Esophagus squamous epithelium (tissue), 4 donors: ENCODE measurements around the gene NANOS3.

Experiments
- POLR2A ChIP-seq, 4 donors: fragments of 450-650 bp; IDR thresholded peaks; one replicate each; pipeline ENCODE4 v1.6.1; 2017; ENCODE audit warnings: antibody characterized with exemption in 4 of 4, mild to moderate bottlenecking in 4 of 4, moderate library complexity in 3 of 4
- TF ChIP-seq, protein P1 (sequence below), 6 experiments: fragments of 450-650 bp in 4 of 6; fragments of 200-600 bp in 2 of 6; sonication (generic) in 2 of 6; IDR thresholded peaks; one replicate each; pipeline ENCODE4 v1.5.1; 2016 to 2019; ENCODE audit warnings: antibody characterized with exemption in 6 of 6, mild to moderate bottlenecking in 4 of 6, moderate library complexity in 4 of 6

DNA sequence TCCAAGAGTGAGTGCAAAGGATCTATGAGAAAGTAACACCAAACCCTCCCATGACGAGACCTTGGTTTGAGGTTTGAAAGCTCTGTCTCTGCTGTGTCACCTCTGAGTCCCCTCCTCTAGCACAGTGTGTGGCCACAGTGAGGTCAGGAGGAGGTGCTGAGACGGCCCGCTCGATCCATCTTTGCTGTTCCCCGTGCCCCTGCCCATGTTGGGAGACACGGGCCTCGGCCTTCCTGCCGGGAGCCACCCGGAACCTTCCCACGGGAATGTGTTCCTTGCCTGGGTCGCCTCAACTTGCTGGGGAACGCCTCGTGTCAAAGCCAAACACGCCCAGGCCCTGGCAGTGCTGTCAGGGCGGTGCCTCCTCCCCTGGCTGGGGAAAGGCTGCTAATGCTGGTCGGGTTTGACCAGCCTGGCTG lies 10.1 kb downstream of the NANOS3 start:
- TF ChIP-seq POLR2A (IDR thresholded peaks at IDR 0.05) = no peak
- TF ChIP-seq, protein P1, sequence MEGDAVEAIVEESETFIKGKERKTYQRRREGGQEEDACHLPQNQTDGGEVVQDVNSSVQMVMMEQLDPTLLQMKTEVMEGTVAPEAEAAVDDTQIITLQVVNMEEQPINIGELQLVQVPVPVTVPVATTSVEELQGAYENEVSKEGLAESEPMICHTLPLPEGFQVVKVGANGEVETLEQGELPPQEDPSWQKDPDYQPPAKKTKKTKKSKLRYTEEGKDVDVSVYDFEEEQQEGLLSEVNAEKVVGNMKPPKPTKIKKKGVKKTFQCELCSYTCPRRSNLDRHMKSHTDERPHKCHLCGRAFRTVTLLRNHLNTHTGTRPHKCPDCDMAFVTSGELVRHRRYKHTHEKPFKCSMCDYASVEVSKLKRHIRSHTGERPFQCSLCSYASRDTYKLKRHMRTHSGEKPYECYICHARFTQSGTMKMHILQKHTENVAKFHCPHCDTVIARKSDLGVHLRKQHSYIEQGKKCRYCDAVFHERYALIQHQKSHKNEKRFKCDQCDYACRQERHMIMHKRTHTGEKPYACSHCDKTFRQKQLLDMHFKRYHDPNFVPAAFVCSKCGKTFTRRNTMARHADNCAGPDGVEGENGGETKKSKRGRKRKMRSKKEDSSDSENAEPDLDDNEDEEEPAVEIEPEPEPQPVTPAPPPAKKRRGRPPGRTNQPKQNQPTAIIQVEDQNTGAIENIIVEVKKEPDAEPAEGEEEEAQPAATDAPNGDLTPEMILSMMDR (IDR thresholded peaks at IDR 0.05) = no peak
